GM12891 (cell line): ENCODE data around the gene CCPG1.

ENCODE experiments used
- POLR2A ChIP-seq: IDR thresholded peaks from 2 replicates; pipeline ENCODE4 v1.6.1; 2011; ENCODE audit warnings: low read depth, low read length, control low read depth
- POLR2AphosphoS5 ChIP-seq: IDR thresholded peaks from 2 replicates; pipeline ENCODE4 v1.6.1; 2011; ENCODE audit warnings: low read depth, low read length, control low read depth

DNA sequence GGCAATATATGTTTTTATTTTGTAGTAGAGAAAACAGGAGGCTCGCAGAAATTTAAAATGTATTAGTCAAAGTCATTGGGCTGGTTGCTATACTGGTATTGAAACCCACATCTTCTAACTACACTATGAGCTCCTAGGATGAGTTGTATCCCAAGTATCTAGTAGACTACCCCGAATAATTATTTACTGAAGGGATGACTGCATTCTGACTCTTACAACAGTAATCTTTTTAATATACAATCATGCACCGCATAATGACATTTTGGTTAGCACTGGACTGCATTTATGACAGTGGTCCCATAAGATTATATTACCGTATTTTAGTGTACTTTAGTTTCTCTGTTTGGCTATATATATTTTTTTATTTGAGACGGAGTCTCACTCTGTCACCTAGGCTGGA is 73.8 kb downstream of the CCPG1 start:
- TF ChIP-seq POLR2A = no peak
- no peak for TF ChIP-seq POLR2AphosphoS5
